BLaER1 treated with 17β-estradiol and CSF1 and Interleukin-3, amounts not matched to agents 10 nM and 100 nM (cell line): Measurements from ENCODE around the gene BABAM2.
A peak's percentile ranks its signal among the peaks of the same experiment; 100 is the strongest.

Experiments used
- H3K27ac ChIP-seq, 11 experiments: shearing (Covaris generic); formaldehyde crosslinking; 2 replicates each; pipeline ENCODE4 v1.8.1; 2022
- H3K27me3 ChIP-seq, 11 experiments: shearing (Covaris generic); formaldehyde crosslinking; 2 replicates each; pipeline ENCODE4 v1.8.1; 2022
- H3K36me3 ChIP-seq, 11 experiments: shearing (Covaris generic); formaldehyde crosslinking; 2 replicates each; pipeline ENCODE4 v1.8.1; 2022
- H3K4me1 ChIP-seq, 10 experiments: shearing (Covaris generic); formaldehyde crosslinking; 2 replicates each; pipeline ENCODE4 v1.8.1; 2022
- H3K4me2 ChIP-seq, 11 experiments: shearing (Covaris generic); formaldehyde crosslinking; 2 replicates each; pipeline ENCODE4 v1.8.1; 2022
- H3K4me3 ChIP-seq, 10 experiments: shearing (Covaris generic); formaldehyde crosslinking; 2 replicates each; pipeline ENCODE4 v1.8.1; 2022
- H3K9ac ChIP-seq, 11 experiments: shearing (Covaris generic); formaldehyde crosslinking; 2 replicates each; pipeline ENCODE4 v1.8.1; 2022
- H3K9me3 ChIP-seq, 11 experiments: shearing (Covaris generic); formaldehyde crosslinking; replicated peaks in 1 of 11; 2 replicates each; pipeline ENCODE4 v1.8.1; 2022
- H4K20me1 ChIP-seq, 11 experiments: shearing (Covaris generic); formaldehyde crosslinking; 2 replicates each; pipeline ENCODE4 v1.8.1; 2022
- Cebpa-rat ChIP-seq, 11 experiments: shearing (Covaris generic); IDR thresholded peaks; 2 replicates each; pipeline ENCODE4 v1.8.1; 2022

BABAM2 gene

GRCh38 chr2:27897717-27898116 is 7.2 kb downstream of the BABAM2 start:
- peak overlapping the region; percentile 32 to 86 (median 48); a peak in 20 of 22 replicates for H3K4me2 ChIP-seq
- peaks cover 23 to 70% (median 53%) of the 10 kb centered on the region in 11 experiments; a peak in 21 of 22 replicates for H3K36me3 ChIP-seq
- peak overlapping the region in 9 of 11 experiments; percentile 10 to 76 (median 58); a peak in 17 of 22 replicates for H3K27ac ChIP-seq
- H3K9me3 ChIP-seq = peaks cover 0 to 14% (median 0%) of the 10 kb centered on the region in 11 experiments; a peak in 5 of 22 replicates
- H3K27me3 ChIP-seq = no peaks in the 10 kb centered on the region
- peaks cover 26 to 95% (median 51%) of the 10 kb centered on the region in 10 experiments for H3K4me1 ChIP-seq
- H3K9ac ChIP-seq = peak overlapping the region in 7 of 11 experiments; percentile 8 to 68 (median 12); a peak in 7 of 22 replicates
- no peaks in the 10 kb centered on the region for H4K20me1 ChIP-seq
- no peak for TF ChIP-seq Cebpa-rat (IDR thresholded peaks at IDR 0.05)
- no peak overlapping the region for H3K4me3 ChIP-seq

- Histone ChIP-seq H3K9me3 (peaks cover 0 to 10% (median 0%) of the 10 kb centered on the region in 11 experiments; a peak in 4 of 22 replicates), H3K9ac (0 out of 22 replicates have a peak overlapping the region, but pooled peaks of 1 of the 11 experiments have one; percentile 28), H3K4me1 (peaks cover 16 to 80% (median 36%) of the 10 kb centered on the region in 10 experiments), H3K4me2 (peak overlapping the region in 7 of 11 experiments; percentile 17 to 68 (median 50); a peak in 11 of 22 replicates), H3K4me3 (no peak overlapping the region), H3K36me3 (peaks cover 29 to 79% (median 45%) of the 10 kb centered on the region in 11 experiments), H3K27ac (peak overlapping the region in 4 of 11 experiments; percentile 10 to 42 (median 28); a peak in 5 of 22 replicates), H4K20me1 (no peaks in the 10 kb centered on the region; a peak in 1 of 22 replicates), H3K27me3 (no peaks in the 10 kb centered on the region)
- no peak for TF ChIP-seq Cebpa-rat (IDR thresholded peaks at IDR 0.05)
These were observed 10.7 kb downstream of the BABAM2 start for GRCh38 chr2:27901234-27901633.

- Histone ChIP-seq H3K4me3 (no peak overlapping the region), H3K27ac (peak overlapping the region in 1 of 11 experiments; percentile 10; a peak in 1 of 22 replicates), H3K4me1 (peaks cover 10 to 74% (median 29%) of the 10 kb centered on the region in 10 experiments), H3K9ac (no peak overlapping the region), H4K20me1 (no peaks in the 10 kb centered on the region; a peak in 1 of 22 replicates), H3K4me2 (peak overlapping the region in 2 of 11 experiments; percentile 50 to 56; a peak in 2 of 22 replicates), H3K36me3 (peaks cover 20 to 75% (median 37%) of the 10 kb centered on the region in 11 experiments), H3K9me3 (peaks cover 0 to 6% (median 0%) of the 10 kb centered on the region in 11 experiments; a peak in 1 of 22 replicates), H3K27me3 (no peaks in the 10 kb centered on the region)
- TF ChIP-seq Cebpa-rat (IDR thresholded peaks at IDR 0.05) = no peak
These were observed 11.6 kb downstream of the BABAM2 start for GRCh38 chr2:27902098-27902497.

- no peak overlapping the region for H3K4me2 ChIP-seq
- H3K4me3 ChIP-seq = no peak overlapping the region
- no peak overlapping the region for H3K27ac ChIP-seq
- H3K4me1 ChIP-seq = peaks cover 1 to 64% (median 19%) of the 10 kb centered on the region in 10 experiments; a peak in 17 of 20 replicates
- H4K20me1 ChIP-seq = no peaks in the 10 kb centered on the region; a peak in 1 of 22 replicates
- H3K9me3 ChIP-seq = peaks cover 0 to 6% (median 0%) of the 10 kb centered on the region in 11 experiments; a peak in 1 of 22 replicates
- TF ChIP-seq Cebpa-rat (IDR thresholded peaks at IDR 0.05) = no peak
- H3K9ac ChIP-seq = no peak overlapping the region
- H3K27me3 ChIP-seq = no peaks in the 10 kb centered on the region
- H3K36me3 ChIP-seq = peaks cover 20 to 77% (median 35%) of the 10 kb centered on the region in 11 experiments
These were observed 12.5 kb downstream of the BABAM2 start for GRCh38 chr2:27903018-27903417.

GRCh38 chr2:27903649-27904404 is 13.3 kb downstream of the BABAM2 start:
- Histone ChIP-seq H3K9me3 (peaks cover 0 to 6% (median 0%) of the 10 kb centered on the region in 11 experiments; a peak in 1 of 22 replicates), H3K4me3 (no peak overlapping the region), H3K27ac (no peak overlapping the region), H3K36me3 (peaks cover 20 to 77% (median 35%) of the 10 kb centered on the region in 11 experiments), H3K4me2 (peak overlapping the region in 2 of 11 experiments; percentile 1 to 25; a peak in 2 of 22 replicates), H3K27me3 (no peaks in the 10 kb centered on the region), H3K9ac (no peak overlapping the region), H4K20me1 (no peaks in the 10 kb centered on the region; a peak in 1 of 22 replicates), H3K4me1 (peaks cover 0 to 56% (median 13%) of the 10 kb centered on the region in 10 experiments; a peak in 12 of 20 replicates)
- no peak for TF ChIP-seq Cebpa-rat (IDR thresholded peaks at IDR 0.05)

- no peak overlapping the region for H3K9ac ChIP-seq
- peaks cover 18 to 77% (median 30%) of the 10 kb centered on the region in 11 experiments; a peak in 20 of 22 replicates for H3K36me3 ChIP-seq
- no peaks in the 10 kb centered on the region for H3K27me3 ChIP-seq
- H3K9me3 ChIP-seq = peaks cover 0 to 6% (median 0%) of the 10 kb centered on the region in 11 experiments; a peak in 1 of 22 replicates
- H3K4me1 ChIP-seq = peaks cover 0 to 51% (median 13%) of the 10 kb centered on the region in 10 experiments; a peak in 12 of 20 replicates
- peak overlapping the region in 2 of 11 experiments; percentile 1 to 25; a peak in 1 of 22 replicates for H3K4me2 ChIP-seq
- no peak for TF ChIP-seq Cebpa-rat (IDR thresholded peaks at IDR 0.05)
- no peaks in the 10 kb centered on the region; a peak in 1 of 22 replicates for H4K20me1 ChIP-seq
- H3K4me3 ChIP-seq = no peak overlapping the region
- no peak overlapping the region for H3K27ac ChIP-seq
These were observed 13.8 kb downstream of the BABAM2 start for GRCh38 chr2:27904405-27904665.

- Histone ChIP-seq H3K4me3 (no peak overlapping the region), H3K27me3 (no peaks in the 10 kb centered on the region), H3K27ac (no peak overlapping the region), H4K20me1 (no peaks in the 10 kb centered on the region; a peak in 1 of 22 replicates), H3K9me3 (peaks cover 0 to 6% (median 0%) of the 10 kb centered on the region in 11 experiments; a peak in 1 of 22 replicates), H3K36me3 (peaks cover 10 to 59% (median 27%) of the 10 kb centered on the region in 11 experiments; a peak in 19 of 22 replicates), H3K4me2 (peak overlapping the region in 4 of 11 experiments; percentile 8 to 30 (median 24); a peak in 6 of 22 replicates), H3K4me1 (peaks cover 0 to 43% (median 11%) of the 10 kb centered on the region in 10 experiments; a peak in 12 of 20 replicates), H3K9ac (no peak overlapping the region)
- no peak for TF ChIP-seq Cebpa-rat (IDR thresholded peaks at IDR 0.05)
These were observed 15.5 kb downstream of the BABAM2 start for GRCh38 chr2:27906074-27906473.

GRCh38 chr2:27907547-27907946 is 17.0 kb downstream of the BABAM2 start:
- Histone ChIP-seq H4K20me1 (no peaks in the 10 kb centered on the region; a peak in 1 of 22 replicates), H3K36me3 (peaks cover 12 to 55% (median 22%) of the 10 kb centered on the region in 11 experiments; a peak in 19 of 22 replicates), H3K4me2 (no peak overlapping the region), H3K9me3 (peaks cover 0 to 6% (median 0%) of the 10 kb centered on the region in 11 experiments; a peak in 1 of 22 replicates), H3K27me3 (no peaks in the 10 kb centered on the region), H3K9ac (no peak overlapping the region), H3K4me1 (peaks cover 0 to 28% (median 2%) of the 10 kb centered on the region in 10 experiments; a peak in 6 of 20 replicates), H3K4me3 (no peak overlapping the region), H3K27ac (no peak overlapping the region)
- no peak for TF ChIP-seq Cebpa-rat (IDR thresholded peaks at IDR 0.05)

GRCh38 chr2:27909901-27910300 is 19.4 kb downstream of the BABAM2 start:
- peaks cover 2 to 23% (median 7%) of the 10 kb centered on the region in 10 experiments; a peak in 15 of 20 replicates for H3K4me1 ChIP-seq
- peaks cover 2 to 43% (median 11%) of the 10 kb centered on the region in 11 experiments; a peak in 13 of 22 replicates for H3K36me3 ChIP-seq

More at GRCh38 chr2:27909901-27910300, 19.4 kb downstream of the BABAM2 start:
- TF ChIP-seq Cebpa-rat (IDR thresholded peaks at IDR 0.05) = no peak
- Histone ChIP-seq H3K4me2 (no peak overlapping the region), H3K27ac (no peak overlapping the region), H4K20me1 (no peaks in the 10 kb centered on the region; a peak in 1 of 22 replicates), H3K4me3 (no peak overlapping the region), H3K9me3 (no peaks in the 10 kb centered on the region), H3K9ac (no peak overlapping the region), H3K27me3 (no peaks in the 10 kb centered on the region)
